HG02571 (cell line): Measurements from ENCODE around the gene LRMDA.

Source experiments
- ATAC-seq: cut with Tn5 transposase; IDR thresholded peaks from one replicate; pipeline ENCODE4 v1.9.1; 2021; ENCODE audit warnings: mild to moderate bottlenecking, moderate library complexity; ENCODE audit not compliant: unreplicated experiment

The LRMDA gene

GRCh38 chr10:75443362-75443761 lies 11.9 kb downstream of the LRMDA start:
- no peak for ATAC-seq

- ATAC-seq = no peak
Measured at GRCh38 chr10:75444781-75445386, 13.5 kb downstream of the LRMDA start.

- ATAC-seq = no peak
Measured at GRCh38 chr10:75446508-75446907, 15.1 kb downstream of the LRMDA start.

GRCh38 chr10:75448166-75448565 lies 16.7 kb downstream of the LRMDA start:
- ATAC-seq = no peak

GRCh38 chr10:75449382-75450074 lies 18.1 kb downstream of the LRMDA start:
- ATAC-seq = no peak

GRCh38 chr10:75450075-75450445 lies 18.6 kb downstream of the LRMDA start:
- ATAC-seq = no peak

- no peak for ATAC-seq
Measured at GRCh38 chr10:75450644-75451640, 19.5 kb downstream of the LRMDA start.

GRCh38 chr10:75451831-75452230 lies 20.4 kb downstream of the LRMDA start:
- no peak for ATAC-seq

- ATAC-seq = no peak
Measured at GRCh38 chr10:75452997-75453396, 21.6 kb downstream of the LRMDA start.

- no peak for ATAC-seq
Measured at GRCh38 chr10:75456122-75456521, 24.7 kb downstream of the LRMDA start.

- no peak for ATAC-seq
Measured at GRCh38 chr10:75460059-75460458, 28.6 kb downstream of the LRMDA start.

- no peak for ATAC-seq
Measured at GRCh38 chr10:75461672-75462649, 30.5 kb downstream of the LRMDA start.

GRCh38 chr10:75462865-75463264 lies 31.4 kb downstream of the LRMDA start:
- ATAC-seq = no peak

- no peak for ATAC-seq
Measured at GRCh38 chr10:75464478-75465449, 33.3 kb downstream of the LRMDA start.

- ATAC-seq = no peak
Measured at GRCh38 chr10:75465450-75465827, 34.0 kb downstream of the LRMDA start.

GRCh38 chr10:75466001-75466400 lies 34.6 kb downstream of the LRMDA start:
- ATAC-seq = no peak

- ATAC-seq = no peak
Measured at GRCh38 chr10:75466886-75467285, 35.5 kb downstream of the LRMDA start.

GRCh38 chr10:75468612-75469005 lies 37.2 kb downstream of the LRMDA start:
- ATAC-seq = no peak

- ATAC-seq = no peak
Measured at GRCh38 chr10:75469006-75469616, 37.7 kb downstream of the LRMDA start.
